Osteoblast (primary cell): Measurements from ENCODE around the gene PRDX4. TPM values are rescaled to one million over a fixed set of nuclear protein-coding genes. Genes with fewer than 3 reads are reported as not detected.

Source experiments
- DNase-seq: peaks from one replicate; pipeline ENCODE4 v3.0.0; 2011; ENCODE audit warnings: low spot score, mixed read lengths; ENCODE audit not compliant: insufficient read length; ENCODE audit errors: missing footprints
- H2AFZ ChIP-seq: 2 replicates; pipeline ENCODE4 v1.6.0; 2011; ENCODE audit warnings: mild to moderate bottlenecking, low read length
- H3K27ac ChIP-seq: 2 replicates; pipeline ENCODE4 v1.5.1; 2011; ENCODE audit warnings: mild to moderate bottlenecking, low read depth, low read length, moderate library complexity
- H3K27me3 ChIP-seq: 2 replicates; pipeline ENCODE4 v1.6.0; 2012; ENCODE audit warnings: mild to moderate bottlenecking, control low read depth, inconsistent platforms, low read length, moderate library complexity; ENCODE audit not compliant: insufficient read depth
- H3K36me3 ChIP-seq: 2 replicates; pipeline ENCODE4 v1.5.1; 2011; ENCODE audit warnings: mild to moderate bottlenecking, low read length, control low read depth, moderate library complexity; ENCODE audit not compliant: insufficient read depth
- H3K4me1 ChIP-seq: 2 replicates; pipeline ENCODE4 v1.5.1; 2011; ENCODE audit warnings: mild to moderate bottlenecking, low read length, control low read depth, moderate library complexity; ENCODE audit not compliant: insufficient read depth
- H3K4me2 ChIP-seq: 2 replicates; pipeline ENCODE4 v1.6.0; 2011; ENCODE audit warnings: mild to moderate bottlenecking, low read length; ENCODE audit not compliant: insufficient read depth
- H3K4me3 ChIP-seq: fragments of 200-600 bp; sonication (generic); 3 replicates; pipeline ENCODE4 v1.5.1; 2012; ENCODE audit warnings: mild to moderate bottlenecking, low read length, inconsistent platforms; ENCODE audit not compliant: insufficient read depth
- H3K79me2 ChIP-seq: 2 replicates; pipeline ENCODE4 v1.6.0; 2012; ENCODE audit warnings: mild to moderate bottlenecking, low read length, control low read depth, inconsistent platforms; ENCODE audit not compliant: insufficient read depth
- H3K9me3 ChIP-seq: 2 replicates; pipeline ENCODE4 v1.5.1; 2011; ENCODE audit warnings: low read depth, low read length, control low read depth
- H4K20me1 ChIP-seq: 2 replicates; pipeline ENCODE4 v1.6.0; 2012; ENCODE audit warnings: mild to moderate bottlenecking, low read length, control low read depth; ENCODE audit not compliant: insufficient read depth
- total RNA-seq: library from RNA; depleted of rRNA; stranded (reverse); fragments of >200 nt; gene quantifications from 2 replicates; pipeline ENCODE4 v1.2.3, GENCODE V29; 2012
- TF ChIP-seq, protein P1 (sequence below): IDR thresholded peaks from 2 replicates; pipeline ENCODE4 v1.5.1; 2011; ENCODE audit warnings: mild to moderate bottlenecking, low read depth, low read length, moderate library complexity; ENCODE audit errors: extremely low read depth

The PRDX4 gene
- total RNA-seq: 253 and 284 TPM in 2 replicates

DNA sequence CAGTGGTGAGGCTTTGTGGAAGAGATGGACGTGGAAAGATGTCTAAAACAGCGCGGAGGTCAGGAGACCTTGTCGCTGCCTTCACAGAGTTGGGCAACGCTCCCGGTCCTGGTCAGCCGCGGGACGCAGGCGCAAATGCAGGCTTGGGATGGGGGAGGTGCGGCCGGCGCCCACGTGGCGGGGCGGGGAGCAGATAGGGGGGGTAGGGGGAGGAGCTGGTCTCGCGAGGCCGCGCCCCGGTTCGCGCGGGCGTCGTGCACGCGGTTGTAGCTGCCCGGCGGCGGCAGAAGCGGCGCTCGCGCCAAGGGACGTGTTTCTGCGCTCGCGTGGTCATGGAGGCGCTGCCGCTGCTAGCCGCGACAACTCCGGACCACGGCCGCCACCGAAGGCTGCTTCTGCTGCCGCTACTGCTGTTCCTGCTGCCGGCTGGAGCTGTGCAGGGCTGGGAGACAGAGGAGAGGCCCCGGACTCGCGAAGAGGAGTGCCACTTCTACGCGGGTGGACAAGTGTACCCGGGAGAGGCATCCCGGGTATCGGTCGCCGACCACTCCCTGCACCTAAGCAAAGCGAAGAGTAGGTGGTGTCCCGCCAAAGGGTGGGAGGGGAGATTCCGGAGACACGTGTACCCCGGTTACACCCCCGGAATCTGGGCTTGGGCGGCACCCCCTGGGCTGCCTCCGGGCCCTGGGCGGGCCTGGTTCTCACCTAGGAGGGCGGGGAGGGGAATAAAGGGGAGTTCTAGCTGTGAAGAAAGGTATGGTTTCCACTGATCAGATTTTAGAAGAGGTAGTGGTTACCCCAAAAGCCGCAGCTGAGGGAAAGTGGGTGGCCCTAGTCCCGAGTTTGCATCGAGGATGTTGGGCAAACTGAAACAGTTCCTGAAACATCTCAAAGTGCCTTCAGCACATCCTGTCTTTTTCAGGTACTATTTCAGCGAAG, at the start of gene PRDX4:
TSS of gene PRDX4 (plus strand) at position 255 of the 939 bp plus-strand sequence. CDS start at position 333, 78 bp downstream.
- DNase-seq: peak; percentile 91
- Histone ChIP-seq H3K4me2 (peak within 1 kb of the TSS; percentile 75), H3K36me3 (peaks cover 4% of the 10 kb centered on the region), H3K9me3 (no peaks in the 10 kb centered on the region), H3K4me1 (peaks cover 7% of the 10 kb centered on the region), H4K20me1 (no peaks in the 10 kb centered on the region), H2AFZ (peak within 1 kb of the TSS; percentile 88), H3K4me3 (peak within 1 kb of the TSS; percentile 82), H3K79me2 (peaks cover 14% of the 10 kb centered on the region), H3K27ac (peak within 1 kb of the TSS; percentile 64), H3K27me3 (no peaks in the 10 kb centered on the region)
- TF ChIP-seq, protein P1, sequence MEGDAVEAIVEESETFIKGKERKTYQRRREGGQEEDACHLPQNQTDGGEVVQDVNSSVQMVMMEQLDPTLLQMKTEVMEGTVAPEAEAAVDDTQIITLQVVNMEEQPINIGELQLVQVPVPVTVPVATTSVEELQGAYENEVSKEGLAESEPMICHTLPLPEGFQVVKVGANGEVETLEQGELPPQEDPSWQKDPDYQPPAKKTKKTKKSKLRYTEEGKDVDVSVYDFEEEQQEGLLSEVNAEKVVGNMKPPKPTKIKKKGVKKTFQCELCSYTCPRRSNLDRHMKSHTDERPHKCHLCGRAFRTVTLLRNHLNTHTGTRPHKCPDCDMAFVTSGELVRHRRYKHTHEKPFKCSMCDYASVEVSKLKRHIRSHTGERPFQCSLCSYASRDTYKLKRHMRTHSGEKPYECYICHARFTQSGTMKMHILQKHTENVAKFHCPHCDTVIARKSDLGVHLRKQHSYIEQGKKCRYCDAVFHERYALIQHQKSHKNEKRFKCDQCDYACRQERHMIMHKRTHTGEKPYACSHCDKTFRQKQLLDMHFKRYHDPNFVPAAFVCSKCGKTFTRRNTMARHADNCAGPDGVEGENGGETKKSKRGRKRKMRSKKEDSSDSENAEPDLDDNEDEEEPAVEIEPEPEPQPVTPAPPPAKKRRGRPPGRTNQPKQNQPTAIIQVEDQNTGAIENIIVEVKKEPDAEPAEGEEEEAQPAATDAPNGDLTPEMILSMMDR: no peak

DNA sequence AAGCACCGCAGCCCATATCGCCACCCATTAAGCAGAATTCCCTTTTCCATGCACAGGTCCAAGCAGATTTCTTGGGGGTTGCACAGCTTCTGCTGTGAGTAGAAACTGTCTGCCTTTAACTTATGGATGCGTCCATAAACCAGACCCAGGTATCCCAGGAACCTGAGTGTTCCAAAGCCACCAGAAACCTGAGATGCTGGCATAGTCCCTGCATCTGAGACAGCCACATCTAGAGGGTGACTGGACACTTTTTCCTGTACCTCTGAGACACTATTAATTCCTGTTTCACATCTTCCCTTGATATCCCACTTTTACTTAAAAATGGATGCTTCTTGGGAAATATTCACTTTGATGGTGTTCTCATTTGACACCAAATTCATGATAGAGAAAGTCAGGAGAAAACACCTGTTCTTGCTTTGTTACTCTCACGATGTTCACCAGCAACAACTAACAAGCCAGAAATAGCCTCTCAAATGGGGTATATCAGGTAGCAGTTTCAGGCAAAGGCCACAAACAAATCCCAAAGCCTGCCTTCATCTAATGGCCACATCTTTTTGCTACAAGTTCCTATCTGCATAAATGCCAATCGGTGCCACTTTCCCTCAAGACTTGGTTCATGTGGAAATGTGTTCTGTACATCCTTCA, 45.5 kb upstream of the PRDX4 start:
- H3K4me1 ChIP-seq: no peaks in the 10 kb centered on the region
- no peaks in the 10 kb centered on the region for H3K27me3 ChIP-seq
- no peaks in the 10 kb centered on the region for H3K36me3 ChIP-seq
- H4K20me1 ChIP-seq: no peaks in the 10 kb centered on the region
- no peak overlapping the region for H3K27ac ChIP-seq
- no peaks in the 10 kb centered on the region for H3K79me2 ChIP-seq
- no peak overlapping the region for H3K4me3 ChIP-seq
- peak; percentile 57 for DNase-seq
- no peaks in the 10 kb centered on the region for H3K9me3 ChIP-seq
- TF ChIP-seq, protein P1: no peak
- H3K4me2 ChIP-seq: no peak overlapping the region
- H2AFZ ChIP-seq: no peak overlapping the region

DNA sequence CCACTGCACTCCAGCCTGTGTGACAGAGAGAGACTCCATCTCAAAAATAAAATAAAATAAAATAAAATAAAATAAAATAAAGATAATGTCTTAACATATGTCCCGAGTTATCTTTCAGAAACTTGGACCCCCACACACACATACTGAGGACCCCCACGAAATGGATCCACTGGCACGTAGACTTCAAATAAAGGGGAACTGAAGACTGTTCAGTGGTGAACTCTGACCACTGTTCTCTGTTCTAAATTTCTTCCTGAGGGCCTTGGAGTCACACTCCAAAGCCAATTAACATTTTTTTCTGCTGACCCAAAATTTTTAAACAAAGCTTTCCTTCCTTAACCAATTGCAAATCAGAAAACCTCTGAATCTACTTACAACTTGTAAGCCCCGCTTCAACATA, 43.5 kb upstream of the PRDX4 start:
- Histone ChIP-seq H4K20me1 (no peaks in the 10 kb centered on the region), H3K27me3 (no peaks in the 10 kb centered on the region), H3K4me2 (no peak overlapping the region), H2AFZ (no peak overlapping the region), H3K4me3 (no peak overlapping the region), H3K36me3 (no peaks in the 10 kb centered on the region), H3K79me2 (no peaks in the 10 kb centered on the region), H3K4me1 (no peaks in the 10 kb centered on the region), H3K9me3 (no peaks in the 10 kb centered on the region), H3K27ac (no peak overlapping the region)
- no peak for DNase-seq
- TF ChIP-seq, protein P1: no peak

- TF ChIP-seq, protein P1: peak; percentile 6
- Histone ChIP-seq H3K27ac (no peak overlapping the region), H3K36me3 (no peaks in the 10 kb centered on the region), H3K79me2 (no peaks in the 10 kb centered on the region), H3K4me1 (no peaks in the 10 kb centered on the region), H3K4me2 (no peak overlapping the region), H4K20me1 (no peaks in the 10 kb centered on the region), H3K4me3 (no peak overlapping the region), H3K27me3 (no peaks in the 10 kb centered on the region), H2AFZ (no peak overlapping the region), H3K9me3 (no peaks in the 10 kb centered on the region)
- no peak for DNase-seq
Measured at GRCh38 chrX:23626651-23627050, 40.6 kb upstream of the PRDX4 start.
